GM19468 (cell line): ENCODE measurements around the gene PEDS1.
"Not testable (repeated sequence)": the region's sequence is repeated elsewhere in the genome, so short reads cannot be mapped to it uniquely, and the experiment has no call there.

ENCODE experiments used
- ATAC-seq: cut with Tn5 transposase; IDR thresholded peaks from one replicate; pipeline ENCODE4 v1.9.1; 2021; ENCODE audit warnings: mild to moderate bottlenecking, moderate library complexity, moderate number of reproducible peaks; ENCODE audit not compliant: unreplicated experiment; ENCODE audit errors: extremely low read depth

Gene PEDS1

DNA sequence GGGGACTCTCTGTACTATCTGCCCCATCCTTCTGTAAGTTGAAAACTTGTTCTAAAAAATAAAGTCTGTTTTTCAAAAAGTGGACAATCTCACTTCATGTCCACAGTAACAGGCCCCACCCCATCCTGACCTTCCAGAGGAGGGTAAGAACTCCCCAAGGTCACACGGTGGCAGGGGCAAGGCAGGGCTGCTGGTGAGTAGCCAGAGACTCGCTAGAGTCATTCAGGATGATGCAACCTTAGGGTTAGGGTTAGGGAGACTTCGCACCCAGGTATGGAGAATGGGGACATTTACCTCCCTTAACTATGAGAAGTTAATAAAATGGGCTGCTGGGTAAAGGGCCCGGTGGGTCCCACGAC is 15.4 kb downstream of the PEDS1 start:
- no peak for ATAC-seq

DNA sequence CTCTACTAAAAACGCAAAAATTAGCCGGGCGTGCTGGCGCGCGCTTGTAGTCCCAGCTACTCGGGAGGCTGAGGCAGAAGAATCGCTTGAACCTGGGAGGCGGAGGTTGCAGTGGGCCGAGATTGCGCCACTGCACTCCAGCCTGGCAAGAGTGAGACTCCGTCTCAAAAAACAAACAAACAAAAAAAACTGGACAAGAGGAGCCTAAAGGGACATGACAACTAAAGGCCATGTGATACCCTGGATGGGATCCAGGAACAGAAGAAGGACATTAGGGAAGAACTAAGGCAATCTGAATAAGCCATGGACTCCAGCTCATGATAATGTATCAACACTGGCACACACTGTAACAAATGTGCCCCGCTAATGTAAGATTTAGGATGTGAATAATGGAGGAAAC is 15.8 kb downstream of the PEDS1 start:
- ATAC-seq, result not testable (repeated sequence)

DNA sequence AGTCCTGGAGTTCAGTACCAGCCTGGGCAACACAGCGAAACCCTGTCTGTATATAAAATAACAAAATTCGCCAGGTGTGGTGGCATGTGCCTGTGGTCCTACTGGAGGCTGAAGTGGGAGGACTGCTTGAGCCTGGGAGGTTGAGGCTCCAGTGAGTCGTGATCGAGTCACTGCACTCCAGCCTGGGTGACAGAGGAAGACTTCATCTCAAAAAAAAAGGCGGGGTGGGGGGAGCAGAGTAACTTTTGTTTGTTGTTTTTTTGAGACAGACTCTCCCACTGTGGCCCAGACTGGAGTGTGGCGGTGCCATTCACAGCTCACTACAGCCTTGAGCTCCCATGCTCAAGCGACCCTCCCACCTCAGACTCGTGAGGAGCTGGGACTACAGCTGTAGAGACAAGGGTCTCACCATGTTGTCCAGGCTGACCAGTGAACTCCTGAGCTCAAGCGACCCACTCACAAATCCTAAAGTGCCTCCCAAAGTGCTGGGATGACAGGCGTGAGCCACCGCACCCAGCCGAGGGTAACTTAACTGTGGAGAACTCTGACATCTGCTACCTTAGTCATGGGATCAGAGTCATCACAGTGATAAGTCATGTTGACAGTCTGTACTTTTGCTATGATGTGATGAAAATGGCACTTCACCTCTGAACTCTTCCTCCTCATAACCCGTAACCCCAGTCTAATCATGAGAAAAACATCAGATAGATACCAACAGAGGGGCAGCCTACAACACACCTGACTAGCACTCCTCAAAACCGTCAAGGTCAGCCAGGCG is 16.5 kb downstream of the PEDS1 start:
- no peak for ATAC-seq

DNA sequence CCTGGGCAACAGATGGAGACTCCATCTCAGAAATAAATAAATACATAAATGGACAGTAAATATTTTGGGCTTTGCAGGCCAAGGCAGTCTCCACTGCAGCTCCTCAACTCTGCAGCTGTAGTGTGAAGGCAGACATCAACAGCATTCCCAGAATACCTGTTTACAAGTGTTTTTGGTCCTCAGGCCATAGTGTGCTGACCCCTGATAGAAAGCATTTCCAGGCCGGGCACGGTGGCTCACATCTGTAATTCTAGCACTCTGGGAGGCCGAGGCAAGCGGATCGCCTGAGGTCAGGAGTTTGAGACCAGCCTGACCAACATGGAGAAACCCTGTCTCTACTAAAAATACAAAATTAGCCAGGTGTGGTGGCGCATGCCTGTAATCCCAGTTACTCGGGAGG is 18.4 kb downstream of the PEDS1 start:
- ATAC-seq, result not testable (repeated sequence)

DNA sequence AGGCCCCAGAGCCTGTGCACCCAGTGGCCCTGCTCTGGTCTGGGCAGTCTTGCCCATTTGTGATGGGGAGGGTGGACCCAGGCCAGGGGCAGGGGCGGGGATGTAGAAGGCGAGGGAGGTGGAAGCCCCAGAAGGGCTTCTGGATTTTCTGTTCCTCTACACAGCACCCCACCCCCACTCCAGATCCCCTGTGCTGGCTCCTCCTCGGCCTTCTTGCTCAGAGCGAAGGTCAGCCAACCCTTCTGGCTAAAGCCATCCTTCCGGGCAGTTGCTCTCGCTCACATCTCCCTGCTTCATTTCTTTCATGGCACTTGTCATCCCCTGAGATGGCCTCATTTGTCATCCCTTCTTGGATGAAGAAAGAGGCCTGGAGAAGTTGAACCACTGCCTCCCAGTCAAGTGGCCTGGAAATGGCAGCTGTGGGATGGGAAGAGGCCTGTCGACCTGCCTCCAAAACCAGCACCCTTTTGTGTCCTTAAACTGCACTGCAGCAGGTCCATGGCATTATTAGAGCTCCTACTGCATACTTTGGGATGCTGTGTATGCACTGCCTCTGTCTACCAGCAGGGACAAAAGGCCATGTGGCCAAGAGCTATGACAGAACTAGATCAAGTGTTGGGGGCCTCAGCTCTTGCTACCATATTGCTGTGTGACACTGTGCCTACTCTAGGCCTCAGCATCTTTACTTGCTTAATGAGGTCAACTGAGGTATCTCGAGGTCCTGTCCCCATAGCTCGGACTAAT is 19.9 kb downstream of the PEDS1 start:
- no peak for ATAC-seq

DNA sequence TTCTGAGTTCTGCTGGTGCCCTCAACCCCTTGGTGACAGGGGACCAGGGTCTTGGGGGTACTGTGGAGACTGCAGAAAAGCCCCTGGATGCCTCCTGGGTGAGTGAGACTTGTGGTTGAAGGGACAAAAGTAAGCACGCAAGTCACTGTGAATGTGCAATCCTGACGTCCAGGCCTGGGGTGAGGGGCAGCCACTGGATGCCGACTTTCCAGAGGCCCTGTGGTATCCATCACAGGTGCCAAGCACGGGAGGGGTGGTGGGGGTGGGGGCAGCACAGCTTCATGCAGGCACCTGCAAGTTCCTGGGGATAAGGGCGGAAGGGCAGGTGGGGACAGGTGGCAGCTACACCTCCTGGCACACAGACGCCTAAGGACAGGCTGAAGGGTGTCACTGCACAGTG is 20.5 kb downstream of the PEDS1 start:
- ATAC-seq, result no peak

GRCh38 chr20:50130995-50131394 is 22.5 kb downstream of the PEDS1 start:
- no peak for ATAC-seq

DNA sequence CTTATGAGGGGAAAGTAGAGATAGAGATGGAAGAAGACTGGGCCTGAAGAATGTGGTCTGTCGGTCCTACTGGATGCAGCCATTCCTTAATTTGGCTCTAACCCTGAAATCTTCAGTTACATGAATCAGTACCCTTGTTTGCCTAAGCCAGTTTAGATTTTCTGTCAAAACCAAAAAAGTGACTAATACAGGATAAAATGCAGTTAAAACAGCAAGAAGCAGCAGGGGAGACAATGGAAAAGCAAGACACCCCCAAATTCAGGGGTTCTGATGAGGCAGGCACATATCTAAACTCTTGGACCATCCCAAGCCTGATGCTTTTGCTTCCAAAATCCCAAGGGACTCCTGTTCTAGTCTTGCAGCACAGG is 23.2 kb downstream of the PEDS1 start:
- ATAC-seq, result no peak

DNA sequence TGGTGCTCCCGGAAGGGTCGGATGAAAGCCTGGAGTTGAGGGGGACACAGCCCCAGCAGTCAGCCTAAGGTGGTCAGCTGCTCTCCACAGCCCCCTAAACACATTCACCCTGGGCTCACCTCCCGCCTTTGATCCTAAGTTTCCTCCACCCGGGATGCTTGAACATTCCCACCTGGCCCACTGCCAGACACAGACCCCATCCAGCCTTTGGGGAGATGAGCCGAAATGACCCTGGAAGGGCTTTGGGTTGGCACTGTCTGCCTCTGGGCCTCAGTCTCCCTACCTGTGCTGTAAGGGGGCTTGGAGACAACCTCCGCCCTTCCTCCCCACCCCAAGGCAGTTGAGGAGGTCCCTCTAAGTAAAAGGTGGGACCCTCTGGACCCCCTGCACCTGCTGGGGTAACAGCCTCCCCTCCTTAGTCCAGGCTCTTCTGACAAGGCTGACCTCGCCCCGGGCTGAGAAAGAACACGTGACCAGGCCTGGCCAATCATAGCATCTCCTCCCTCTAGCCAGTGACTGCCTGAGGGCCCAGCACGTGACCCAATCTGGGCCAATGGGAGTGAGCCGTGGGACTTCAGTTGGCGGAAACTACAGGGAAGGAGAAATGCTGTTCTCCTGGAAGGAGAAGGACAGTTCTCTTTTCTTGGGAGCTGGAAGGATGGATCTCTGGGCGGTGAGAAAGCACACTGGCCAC is 23.7 kb downstream of the PEDS1 start:
- no peak for ATAC-seq

DNA sequence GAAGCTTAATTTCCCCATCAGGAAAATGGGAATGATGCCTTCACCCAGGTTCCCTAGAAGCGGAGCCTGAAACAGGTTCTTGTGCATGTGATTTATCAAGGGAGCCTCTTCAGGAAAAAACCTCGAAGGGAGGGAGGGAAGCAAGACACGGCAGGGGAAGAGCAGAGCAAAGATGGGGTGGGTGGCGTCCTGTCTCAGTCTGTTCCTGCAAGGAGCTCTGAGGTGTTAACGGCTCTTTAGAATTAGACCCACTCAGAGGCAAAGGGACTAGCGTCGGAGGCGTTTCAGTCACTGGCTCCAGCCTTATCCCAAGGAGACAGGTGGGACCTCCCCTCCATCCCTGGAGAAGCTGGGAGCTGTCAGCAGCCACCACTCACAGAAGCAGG is 25.0 kb downstream of the PEDS1 start:
- no peak for ATAC-seq

- no peak for ATAC-seq
Observed at GRCh38 chr20:50127587-50128519, 25.7 kb downstream of the PEDS1 start.

GRCh38 chr20:50126662-50127061 is 26.9 kb downstream of the PEDS1 start:
- no peak for ATAC-seq

- no peak for ATAC-seq
Observed at GRCh38 chr20:50125279-50125678, 28.2 kb downstream of the PEDS1 start.

DNA sequence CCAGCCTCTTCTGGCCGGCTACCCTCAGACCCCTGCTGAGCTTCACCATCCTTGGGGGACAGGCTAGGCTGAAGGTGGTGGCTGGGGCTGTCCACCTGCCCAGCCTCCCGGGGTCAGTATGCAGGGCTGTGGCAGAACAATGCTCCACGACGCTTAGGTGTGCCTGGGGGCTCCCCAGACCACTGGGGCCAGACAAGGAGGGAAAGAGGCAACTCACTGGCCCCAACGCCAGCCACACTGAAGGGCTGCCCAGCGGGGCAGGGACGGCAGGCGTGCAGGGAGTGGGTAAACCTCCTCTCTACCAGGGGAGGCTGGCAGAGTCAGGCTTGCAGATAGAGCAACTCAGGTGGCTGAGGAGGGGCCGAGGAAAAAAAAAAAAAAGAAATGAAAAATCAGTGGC is 29.0 kb downstream of the PEDS1 start:
- ATAC-seq, result no peak

GRCh38 chr20:50123418-50123817 is 30.1 kb downstream of the PEDS1 start:
- no peak for ATAC-seq

- no peak for ATAC-seq
Observed at GRCh38 chr20:50122763-50123162, 30.8 kb downstream of the PEDS1 start.

- no peak for ATAC-seq
Observed at GRCh38 chr20:50121858-50122271, 31.7 kb downstream of the PEDS1 start.

GRCh38 chr20:50120935-50121693 is 32.4 kb downstream of the PEDS1 start:
- ATAC-seq, result no peak

DNA sequence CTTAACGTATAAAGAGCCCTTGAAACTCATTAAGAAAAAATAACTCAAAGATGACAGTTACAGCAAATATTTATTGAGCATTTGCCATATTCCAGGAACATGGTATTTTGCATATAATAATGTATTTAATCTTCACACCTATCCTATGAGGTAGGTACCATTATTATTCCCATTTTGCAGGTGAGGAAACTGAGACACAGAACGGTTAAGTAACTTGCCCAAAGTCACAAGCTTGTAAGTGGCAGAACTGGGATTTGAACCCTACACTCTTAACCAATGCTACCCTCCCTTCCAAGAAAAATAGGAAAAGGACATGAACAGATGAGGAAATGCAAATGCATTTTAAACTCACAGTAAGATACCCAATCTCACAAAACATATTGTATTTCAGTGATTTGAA is 35.3 kb downstream of the PEDS1 start:
- no peak for ATAC-seq
